Aorta (tissue), 5 donors: ENCODE results near the gene PTPRM. TPM values are rescaled to one million over a fixed set of nuclear protein-coding genes. Genes with fewer than 3 reads are reported as not detected.

Experiments
- ATAC-seq: fragments of 200-7000 bp; cut with Tn5 transposase; one replicate; pipeline ENCODE4 v1.9.1; 2022; ENCODE audit warnings: moderate library complexity; ENCODE audit not compliant: low FRiP score
- DNase-seq, 2 donors: peaks; one replicate each; pipeline ENCODE4 v3.0.0-alpha.2; 2020
- H3K27ac ChIP-seq, 2 donors: one replicate each; pipeline ENCODE4 v1.5.1; 2013; ENCODE audit warnings: low read length in 2 of 2, mild to moderate bottlenecking in 2 of 2, moderate library complexity in 2 of 2, control low read depth in 1 of 2, inconsistent platforms in 1 of 2, low read depth in 1 of 2
- H3K27me3 ChIP-seq, 2 donors: one replicate each; pipeline ENCODE4 v1.6.1; 2013; ENCODE audit warnings: control low read depth in 1 of 2, low read length in 1 of 2, mild to moderate bottlenecking in 1 of 2, moderate library complexity in 1 of 2; ENCODE audit not compliant: insufficient read depth in 2 of 2, control insufficient read depth in 1 of 2
- H3K36me3 ChIP-seq, 2 donors: one replicate each; pipeline ENCODE4 v1.6.1; 2013; ENCODE audit warnings: control low read depth in 1 of 2, low read length in 1 of 2, mild to moderate bottlenecking in 1 of 2; ENCODE audit not compliant: insufficient read depth in 2 of 2, control insufficient read depth in 1 of 2
- H3K4me1 ChIP-seq, 2 donors: one replicate each; pipeline ENCODE4 v1.6.1; 2013; ENCODE audit warnings: low read length in 2 of 2, control low read depth in 1 of 2, mild to moderate bottlenecking in 1 of 2, moderate library complexity in 1 of 2; ENCODE audit not compliant: insufficient read depth in 2 of 2, control insufficient read depth in 1 of 2
- H3K4me3 ChIP-seq, 2 donors: one replicate each; pipeline ENCODE4 v1.5.1; 2013; ENCODE audit warnings: low read length in 2 of 2, control low read depth in 1 of 2, mild to moderate bottlenecking in 1 of 2
- H3K9me3 ChIP-seq: one replicate; pipeline ENCODE4 v1.6.1; 2013; ENCODE audit warnings: mild to moderate bottlenecking, low read length; ENCODE audit not compliant: control insufficient read depth
- WGBS, 2 donors: extraction: QIAGEN DNeasy Blood & Tissue Kit; methylation state at CpG; one replicate each; pipeline ENCODE4 v1.1.7; 2013; 5-methylcytosine and 5-hydroxymethylcytosine counted together
- intact Hi-C, 2 donors: fragments of 100-400 bp; cut with DNase I; formaldehyde crosslinking; loops; one replicate each; pipeline versions ENCODE4 v1.14.2 to v1.15.0; 2022
- polyA plus RNA-seq, 2 donors: library from polyadenylated mRNA; stranded (reverse); fragments of 200-250 nt; gene quantifications; one replicate each; pipeline ENCODE4 v1.2.3, GENCODE V29; 2013
- total RNA-seq, 2 donors: library from RNA; stranded (reverse); fragmentation: NEBNext Ultra II Directional; extraction: Animal tissue kit (Norgen Biotek cat#: 25700); gene quantifications; one replicate each; pipeline ENCODE4 v1.2.1, GENCODE V29; 2021
- donor health status: healthy with polysubstance abuse.
- donor health status: Bipolar disorder and iron deficiency.
- donor health status: DM: no; HTN: no; CAD: no.
- donor health status: DM: no; HTN: no; CAD: no.
- donor health status: DM: yes; HTN: yes; CAD: no.

PTPRM gene
- total and polyA plus RNA-seq, 4 donors = 10.6 to 98.9 (median 65.6) TPM

- H3K4me1 ChIP-seq = no peaks in the 10 kb centered on the region
- H3K36me3 ChIP-seq = no peaks in the 10 kb centered on the region
- no peak overlapping the region for H3K4me3 ChIP-seq
- no peaks in the 10 kb centered on the region for H3K9me3 ChIP-seq
- no peak overlapping the region for H3K27ac ChIP-seq
- intact Hi-C loops = no loop called here
- ATAC-seq = peak; percentile 56
- H3K27me3 ChIP-seq = no peaks in the 10 kb centered on the region
- 66 to 69% methylated on average over 4 of the region's 4 CpGs for WGBS, 2 donors
- DNase-seq = peak in 1 of 2 donors; percentile 41
Observed at GRCh38 chr18:7980656-7981055, 413.5 kb downstream of the PTPRM start.

- Histone ChIP-seq H3K27ac (no peak overlapping the region), H3K9me3 (no peaks in the 10 kb centered on the region), H3K36me3 (no peaks in the 10 kb centered on the region), H3K4me1 (peaks cover 0 to 2% of the 10 kb centered on the region in 2 donors), H3K27me3 (no peaks in the 10 kb centered on the region), H3K4me3 (no peak overlapping the region)
- no peak for DNase-seq
- no peak for ATAC-seq
- intact Hi-C loops = no loop called here
Observed at GRCh38 chr18:7982216-7982615, 415.1 kb downstream of the PTPRM start.

GRCh38 chr18:7987284-7987976 lies 420.3 kb downstream of the PTPRM start:
- DNase-seq = no peak
- Histone ChIP-seq H3K9me3 (no peaks in the 10 kb centered on the region), H3K27me3 (no peaks in the 10 kb centered on the region), H3K4me1 (peaks cover 0 to 2% of the 10 kb centered on the region in 2 donors), H3K4me3 (no peak overlapping the region), H3K27ac (no peak overlapping the region), H3K36me3 (no peaks in the 10 kb centered on the region)
- intact Hi-C loops = no loop called here
- ATAC-seq = no peak
- WGBS, 2 donors = 18 to 26% methylated on average over 3 of the region's 3 CpGs

GRCh38 chr18:7990670-7991069 lies 423.6 kb downstream of the PTPRM start:
- WGBS, 2 donors = 1 to 96% methylated on average over 1 of the region's 1 CpG
- Histone ChIP-seq H3K27me3 (no peaks in the 10 kb centered on the region), H3K27ac (no peak overlapping the region), H3K4me3 (no peak overlapping the region), H3K36me3 (no peaks in the 10 kb centered on the region), H3K4me1 (peaks cover 0 to 2% of the 10 kb centered on the region in 2 donors), H3K9me3 (no peaks in the 10 kb centered on the region)
- ATAC-seq (no peak), DNase-seq (no peak)
- intact Hi-C loops = no loop called here

- no peak overlapping the region for H3K4me3 ChIP-seq
- H3K27ac ChIP-seq = no peak overlapping the region
- WGBS, 2 donors = 4 to 16% methylated on average over 3 of the region's 3 CpGs
- intact Hi-C loops = no loop called here
- H3K4me1 ChIP-seq = peaks cover 8 to 13% of the 10 kb centered on the region in 2 donors
- H3K36me3 ChIP-seq = no peaks in the 10 kb centered on the region
- no peak for DNase-seq
- ATAC-seq = no peak
- no peaks in the 10 kb centered on the region for H3K9me3 ChIP-seq
- no peaks in the 10 kb centered on the region for H3K27me3 ChIP-seq
Observed at GRCh38 chr18:8001711-8002301, 434.7 kb downstream of the PTPRM start.

- Histone ChIP-seq H3K4me1 (peaks cover 8 to 13% of the 10 kb centered on the region in 2 donors), H3K27me3 (no peaks in the 10 kb centered on the region), H3K9me3 (no peaks in the 10 kb centered on the region), H3K4me3 (peak overlapping the region in 1 of 2 donors; percentile 10), H3K36me3 (no peaks in the 10 kb centered on the region), H3K27ac (peak overlapping the region in 1 of 2 donors; percentile 36)
- intact Hi-C loops = no loop called here
- WGBS, 2 donors = 25 to 40% methylated on average over 6 of the region's 6 CpGs
- peak; percentile 36 for ATAC-seq
- no peak for DNase-seq
Observed at GRCh38 chr18:8003878-8004675, 437.0 kb downstream of the PTPRM start.

GRCh38 chr18:8004792-8005191 lies 437.7 kb downstream of the PTPRM start:
- no peak for ATAC-seq
- H3K27ac ChIP-seq = no peak overlapping the region
- no peaks in the 10 kb centered on the region for H3K9me3 ChIP-seq
- DNase-seq = no peak
- H3K36me3 ChIP-seq = no peaks in the 10 kb centered on the region
- intact Hi-C loops = no loop called here
- H3K27me3 ChIP-seq = no peaks in the 10 kb centered on the region
- WGBS, 2 donors = 86 to 93% methylated on average over 3 of the region's 3 CpGs
- H3K4me1 ChIP-seq = peaks cover 7 to 13% of the 10 kb centered on the region in 2 donors
- H3K4me3 ChIP-seq = no peak overlapping the region

- intact Hi-C loops = no loop called here
- no peaks in the 10 kb centered on the region for H3K27me3 ChIP-seq
- H3K27ac ChIP-seq = no peak overlapping the region
- H3K4me3 ChIP-seq = no peak overlapping the region
- WGBS, 2 donors = 92 to 95% methylated on average over 7 of the region's 7 CpGs
- peaks cover 4 to 8% of the 10 kb centered on the region in 2 donors for H3K4me1 ChIP-seq
- no peaks in the 10 kb centered on the region for H3K9me3 ChIP-seq
- DNase-seq = no peak
- no peak for ATAC-seq
- H3K36me3 ChIP-seq = no peaks in the 10 kb centered on the region
Observed at GRCh38 chr18:8005870-8006569, 438.9 kb downstream of the PTPRM start.
